Measurements from ENCODE around the gene NUP42. TPM values are rescaled to one million over a fixed set of nuclear protein-coding genes. Genes with fewer than 3 reads are reported as not detected.
A peak's percentile ranks its signal among the peaks of the same experiment; 100 is the strongest.

NUP42 gene
- total and polyA plus RNA-seq, 2 of the 13 experiments (the other 11 are each of a cell fraction or from before 2014, with no cell fraction given): 32.0 to 51.5 TPM

GRCh38 chr7:23181684-23182553 lies at the start of gene NUP42 (continued):
- TF ChIP-seq ZFP36L1 (CRISPR knock-in tag; IDR thresholded peaks at IDR 0.05) (no peak), HNRNPLL (IDR thresholded peaks at IDR 0.05; ENCODE audit: low read depth, low read length, poor library complexity, severe bottlenecking) (peak; percentile 86), BCLAF1 (IDR thresholded peaks at IDR 0.05) (no peak), ZNF782 (CRISPR knock-in tag; IDR thresholded peaks at IDR 0.05; ENCODE audit: borderline replicate concordance) (peak; percentile 52; the same call in 1 of the 2 replicates), MLXIP (CRISPR knock-in tag; IDR thresholded peaks at IDR 0.05; ENCODE audit: borderline replicate concordance) (no peak), CBX5 (CRISPR knock-in tag; IDR thresholded peaks at IDR 0.05; ENCODE audit: borderline replicate concordance) (peak; percentile 75; the same call in 1 of the 2 replicates), ZNF512B (CRISPR knock-in tag; IDR thresholded peaks at IDR 0.05; ENCODE audit: borderline replicate concordance) (peak; percentile 52; the same call in 1 of the 2 replicates), ZNF256 (CRISPR knock-in tag; conservative IDR thresholded peaks at IDR 0.05) (no peak), CBX1 (IDR thresholded peaks at IDR 0.05; ENCODE audit: low read depth) (no peak), ZBTB46 (CRISPR knock-in tag; IDR thresholded peaks at IDR 0.05; ENCODE audit: borderline replicate concordance) (0 out of 2 replicates have a peak, but pooled peaks have one; percentile 66)

Data from HepG2 (cell line).